Hepatocyte (in vitro differentiated cells): ENCODE results near the gene ADAM12. TPM values are rescaled to one million over a fixed set of nuclear protein-coding genes. Genes with fewer than 3 reads are reported as not detected.

Experiments
- DNase-seq: peaks from one replicate; pipeline ENCODE4 v3.0.0-alpha.2; 2016; ENCODE audit warnings: low spot score
- H2AFZ ChIP-seq: fragments of 200-600 bp; sonication (generic); 2 replicates; pipeline ENCODE4 v1.6.0; 2016; ENCODE audit warnings: antibody characterized with exemption, mild to moderate bottlenecking
- H3K27ac ChIP-seq: fragments of 200-600 bp; sonication (generic); 2 replicates; pipeline ENCODE4 v1.5.1; 2016; ENCODE audit warnings: mild to moderate bottlenecking
- H3K27me3 ChIP-seq: fragments of 200-600 bp; sonication (generic); 2 replicates; pipeline ENCODE4 v1.6.1; 2016
- H3K36me3 ChIP-seq: fragments of 200-600 bp; sonication (generic); replicated peaks from 2 replicates; pipeline ENCODE4 v1.5.1; 2016; ENCODE audit warnings: low read depth; ENCODE audit not compliant: insufficient read depth
- H3K4me1 ChIP-seq: fragments of 200-600 bp; sonication (generic); 2 replicates; pipeline ENCODE4 v1.5.1; 2016; ENCODE audit warnings: mild to moderate bottlenecking, moderate library complexity; ENCODE audit not compliant: insufficient read depth
- H3K4me2 ChIP-seq: fragments of 200-600 bp; sonication (generic); 2 replicates; pipeline ENCODE4 v1.6.0; 2016
- H3K4me3 ChIP-seq: fragments of 200-600 bp; sonication (generic); 2 replicates; pipeline ENCODE4 v1.5.1; 2016; ENCODE audit warnings: mild to moderate bottlenecking
- H3K79me2 ChIP-seq: fragments of 200-600 bp; sonication (generic); 2 replicates; pipeline ENCODE4 v1.6.0; 2017; ENCODE audit warnings: mild to moderate bottlenecking
- H3K9me2 ChIP-seq: fragments of 200-600 bp; sonication (generic); replicated peaks from 2 replicates; pipeline ENCODE4 v1.6.0; 2017; ENCODE audit warnings: mild to moderate bottlenecking; ENCODE audit not compliant: insufficient read depth
- H3K9me3 ChIP-seq: fragments of 200-600 bp; sonication (generic); 2 replicates; pipeline ENCODE4 v1.5.1; 2016; ENCODE audit warnings: low read depth, mild to moderate bottlenecking
- H4K20me1 ChIP-seq: fragments of 200-600 bp; sonication (generic); 2 replicates; pipeline ENCODE4 v1.6.0; 2016; ENCODE audit warnings: mild to moderate bottlenecking; ENCODE audit not compliant: insufficient read depth, poor library complexity, severe bottlenecking
- EZH2 ChIP-seq: fragments of 200-600 bp; sonication (generic); IDR thresholded peaks from 2 replicates; pipeline ENCODE4 v1.6.1; 2016; ENCODE audit warnings: antibody characterized with exemption, mild to moderate bottlenecking, borderline replicate concordance
- EZH2phosphoT487 ChIP-seq: fragments of 200-600 bp; sonication (generic); IDR thresholded peaks from one replicate; pipeline ENCODE4 v1.6.1; 2018; ENCODE audit warnings: antibody characterized with exemption, mild to moderate bottlenecking, low read depth, moderate library complexity; ENCODE audit not compliant: unreplicated experiment, severe bottlenecking
- WGBS: methylation state at CpG from one replicate; pipeline ENCODE4 v1.1.6; 2016; ENCODE audit warnings: low lambda C conversion rate; ENCODE audit errors: missing lambda C conversion rate; 5-methylcytosine and 5-hydroxymethylcytosine counted together
- polyA plus RNA-seq: library from polyadenylated mRNA; unstranded; fragments of >200 nt; fragmentation: Nextera tagmentation; extraction: Ambion mirVana; gene quantifications from 2 replicates; pipeline ENCODE4 v1.2.1, GENCODE V29; 2016
- total RNA-seq: library from RNA; depleted of rRNA; stranded (reverse); fragments of >200 nt; gene quantifications from 2 replicates; pipeline ENCODE4 v1.2.3, GENCODE V29; 2014
- TF ChIP-seq, protein P1 (sequence below): fragments of 200-600 bp; sonication (generic); IDR thresholded peaks from 2 replicates; pipeline ENCODE4 v1.5.1; 2016; ENCODE audit warnings: antibody characterized with exemption, mild to moderate bottlenecking; ENCODE audit not compliant: poor library complexity

Gene ADAM12, protein sequence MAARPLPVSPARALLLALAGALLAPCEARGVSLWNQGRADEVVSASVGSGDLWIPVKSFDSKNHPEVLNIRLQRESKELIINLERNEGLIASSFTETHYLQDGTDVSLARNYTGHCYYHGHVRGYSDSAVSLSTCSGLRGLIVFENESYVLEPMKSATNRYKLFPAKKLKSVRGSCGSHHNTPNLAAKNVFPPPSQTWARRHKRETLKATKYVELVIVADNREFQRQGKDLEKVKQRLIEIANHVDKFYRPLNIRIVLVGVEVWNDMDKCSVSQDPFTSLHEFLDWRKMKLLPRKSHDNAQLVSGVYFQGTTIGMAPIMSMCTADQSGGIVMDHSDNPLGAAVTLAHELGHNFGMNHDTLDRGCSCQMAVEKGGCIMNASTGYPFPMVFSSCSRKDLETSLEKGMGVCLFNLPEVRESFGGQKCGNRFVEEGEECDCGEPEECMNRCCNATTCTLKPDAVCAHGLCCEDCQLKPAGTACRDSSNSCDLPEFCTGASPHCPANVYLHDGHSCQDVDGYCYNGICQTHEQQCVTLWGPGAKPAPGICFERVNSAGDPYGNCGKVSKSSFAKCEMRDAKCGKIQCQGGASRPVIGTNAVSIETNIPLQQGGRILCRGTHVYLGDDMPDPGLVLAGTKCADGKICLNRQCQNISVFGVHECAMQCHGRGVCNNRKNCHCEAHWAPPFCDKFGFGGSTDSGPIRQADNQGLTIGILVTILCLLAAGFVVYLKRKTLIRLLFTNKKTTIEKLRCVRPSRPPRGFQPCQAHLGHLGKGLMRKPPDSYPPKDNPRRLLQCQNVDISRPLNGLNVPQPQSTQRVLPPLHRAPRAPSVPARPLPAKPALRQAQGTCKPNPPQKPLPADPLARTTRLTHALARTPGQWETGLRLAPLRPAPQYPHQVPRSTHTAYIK
- total RNA-seq = 8.1 and 11.3 TPM in 2 replicates
- polyA plus RNA-seq = 4.9 and 6.0 TPM in 2 replicates

DNA sequence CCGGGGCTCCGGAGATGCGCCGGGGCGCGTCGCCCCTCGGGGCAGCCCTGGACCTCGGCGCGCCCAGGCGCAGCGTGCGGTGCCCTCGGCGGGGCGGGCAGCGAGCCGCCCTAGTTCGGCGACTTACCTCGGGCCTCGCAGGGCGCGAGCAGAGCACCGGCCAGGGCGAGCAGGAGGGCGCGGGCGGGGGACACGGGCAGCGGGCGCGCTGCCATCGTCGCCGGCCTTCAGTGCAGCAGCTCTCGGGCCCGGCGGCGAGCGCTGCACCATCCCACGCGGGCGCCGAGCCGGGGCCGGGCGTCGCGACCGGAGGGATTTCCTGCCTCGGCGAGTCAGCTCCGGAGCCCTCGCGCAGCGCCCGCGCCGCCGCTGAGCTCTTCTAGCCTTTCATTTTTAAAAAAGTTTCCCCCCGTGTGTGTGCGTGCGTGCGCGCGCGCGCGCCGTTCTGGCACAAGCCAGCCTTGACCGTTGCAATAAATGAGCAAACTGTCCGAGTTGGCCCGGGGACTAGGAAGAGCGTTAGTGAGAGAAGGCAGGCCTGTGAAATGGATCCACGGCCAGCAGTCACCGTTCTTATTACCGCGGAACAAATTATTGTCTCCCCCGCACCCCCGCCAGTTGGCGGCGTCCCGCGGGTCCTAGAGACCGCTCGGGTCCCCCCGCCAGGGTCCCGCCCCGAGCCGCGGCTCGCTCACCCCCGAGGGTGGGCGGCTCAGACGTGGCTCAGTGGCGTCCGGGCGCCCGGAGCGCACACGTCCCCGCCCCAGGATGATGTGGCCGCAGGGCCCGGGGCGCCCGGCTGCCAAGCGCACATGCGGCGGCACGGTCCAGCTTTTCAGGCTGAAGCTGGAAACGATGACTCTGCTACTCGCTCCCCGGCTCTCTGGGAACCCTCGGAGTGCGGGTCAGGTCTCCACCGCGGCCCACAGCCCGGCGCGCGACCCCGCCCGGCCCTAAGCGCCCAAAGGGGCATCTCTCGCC, at the start of gene ADAM12:
Gene ADAM12 (minus strand): TSS at position 547 of the 981 bp plus-strand sequence. CDS start 332 bp downstream, at position 215.
- DNase-seq = peak; percentile 39
- no peaks in the 10 kb centered on the region for H3K4me1 ChIP-seq
- no peaks in the 10 kb centered on the region for H3K79me2 ChIP-seq
- peaks cover 37% of the 10 kb centered on the region for H3K27me3 ChIP-seq
- H3K4me2 ChIP-seq = peak within 1 kb of the TSS; percentile 84
- no peaks in the 10 kb centered on the region for H4K20me1 ChIP-seq
- H3K4me3 ChIP-seq = peak within 1 kb of the TSS; percentile 28
- H3K9me2 ChIP-seq = no peaks in the 10 kb centered on the region
- TF ChIP-seq, protein P1, sequence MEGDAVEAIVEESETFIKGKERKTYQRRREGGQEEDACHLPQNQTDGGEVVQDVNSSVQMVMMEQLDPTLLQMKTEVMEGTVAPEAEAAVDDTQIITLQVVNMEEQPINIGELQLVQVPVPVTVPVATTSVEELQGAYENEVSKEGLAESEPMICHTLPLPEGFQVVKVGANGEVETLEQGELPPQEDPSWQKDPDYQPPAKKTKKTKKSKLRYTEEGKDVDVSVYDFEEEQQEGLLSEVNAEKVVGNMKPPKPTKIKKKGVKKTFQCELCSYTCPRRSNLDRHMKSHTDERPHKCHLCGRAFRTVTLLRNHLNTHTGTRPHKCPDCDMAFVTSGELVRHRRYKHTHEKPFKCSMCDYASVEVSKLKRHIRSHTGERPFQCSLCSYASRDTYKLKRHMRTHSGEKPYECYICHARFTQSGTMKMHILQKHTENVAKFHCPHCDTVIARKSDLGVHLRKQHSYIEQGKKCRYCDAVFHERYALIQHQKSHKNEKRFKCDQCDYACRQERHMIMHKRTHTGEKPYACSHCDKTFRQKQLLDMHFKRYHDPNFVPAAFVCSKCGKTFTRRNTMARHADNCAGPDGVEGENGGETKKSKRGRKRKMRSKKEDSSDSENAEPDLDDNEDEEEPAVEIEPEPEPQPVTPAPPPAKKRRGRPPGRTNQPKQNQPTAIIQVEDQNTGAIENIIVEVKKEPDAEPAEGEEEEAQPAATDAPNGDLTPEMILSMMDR = no peak
- TF ChIP-seq EZH2phosphoT487 (no peak), EZH2 (no peak)
- H3K27ac ChIP-seq = no peak within 1 kb of the TSS
- no peaks in the 10 kb centered on the region for H3K9me3 ChIP-seq
- H2AFZ ChIP-seq = peak within 1 kb of the TSS; percentile 45
- WGBS = 3% methylated on average over 61 of the region's 127 CpGs
- no peaks in the 10 kb centered on the region for H3K36me3 ChIP-seq

DNA sequence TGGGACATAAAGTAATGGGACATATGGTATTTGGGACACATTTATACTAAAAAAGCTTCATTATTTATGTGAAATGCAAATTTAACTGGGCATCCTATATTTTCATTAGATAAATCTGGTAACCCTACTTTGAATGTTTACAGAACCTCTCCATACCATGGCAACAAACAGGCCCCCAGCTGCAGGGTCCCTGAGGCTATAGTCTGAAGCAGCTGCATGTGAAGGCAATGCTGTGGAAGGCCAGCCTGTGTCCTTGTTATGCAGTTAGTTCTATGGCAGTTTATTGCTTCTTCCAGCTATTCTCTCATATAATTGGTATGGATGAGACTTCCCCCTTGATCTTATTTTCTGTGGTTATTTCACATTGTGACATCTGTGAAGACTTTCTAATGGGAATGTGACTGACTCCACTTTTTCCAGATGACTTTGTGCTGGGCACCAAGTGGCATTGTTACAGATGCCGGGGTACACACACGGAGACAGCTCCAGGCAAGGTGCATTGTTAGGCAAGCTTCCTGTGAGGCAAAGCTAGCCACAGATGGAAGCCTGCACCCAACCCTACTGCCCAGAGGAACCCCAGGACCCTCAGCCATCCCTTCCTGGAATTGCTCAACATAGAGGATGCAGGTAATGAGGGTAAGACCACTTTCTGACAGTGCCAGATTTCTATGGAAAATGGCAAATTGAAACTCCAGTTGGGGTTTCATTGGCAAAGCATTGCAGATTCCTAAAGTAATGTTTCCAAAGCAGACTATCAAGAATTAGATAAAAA, 49.5 kb upstream of the ADAM12 start:
- Histone ChIP-seq H3K9me2 (no peaks in the 10 kb centered on the region), H2AFZ (no peak overlapping the region), H3K9me3 (no peaks in the 10 kb centered on the region), H3K4me1 (no peaks in the 10 kb centered on the region), H3K79me2 (no peaks in the 10 kb centered on the region), H3K27me3 (peaks cover 3% of the 10 kb centered on the region), H3K36me3 (no peaks in the 10 kb centered on the region), H3K4me2 (no peak overlapping the region), H3K4me3 (no peak overlapping the region), H3K27ac (no peak overlapping the region), H4K20me1 (no peaks in the 10 kb centered on the region)
- DNase-seq = no peak
- TF ChIP-seq EZH2 (no peak), EZH2phosphoT487 (no peak)
- TF ChIP-seq, protein P1 = no peak
- WGBS = 75% methylated on average over 2 of the region's 2 CpGs

DNA sequence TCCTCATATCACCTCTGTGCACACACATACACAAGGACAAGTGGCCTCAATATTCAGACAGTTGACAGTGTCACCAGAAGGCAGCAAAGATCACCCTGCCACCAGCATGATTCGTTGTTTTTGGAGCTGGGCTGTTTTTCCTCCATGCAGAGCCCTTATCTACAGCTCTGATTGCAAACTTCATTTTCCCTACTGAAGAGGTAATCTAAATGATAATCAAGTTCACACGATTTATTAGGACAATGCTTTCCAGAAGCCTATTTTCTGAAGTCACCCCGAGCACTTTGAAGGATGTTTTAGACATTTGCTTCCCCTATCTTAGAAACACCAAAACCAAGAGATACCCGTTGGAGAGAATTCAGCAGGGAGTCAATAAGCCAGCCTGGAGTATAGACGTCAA, 46.0 kb upstream of the ADAM12 start:
- Histone ChIP-seq H3K27ac (no peak overlapping the region), H3K9me3 (no peaks in the 10 kb centered on the region), H3K79me2 (no peaks in the 10 kb centered on the region), H3K36me3 (no peaks in the 10 kb centered on the region), H4K20me1 (no peaks in the 10 kb centered on the region), H3K27me3 (peaks cover 6% of the 10 kb centered on the region), H3K4me1 (no peaks in the 10 kb centered on the region), H3K9me2 (no peaks in the 10 kb centered on the region), H3K4me3 (no peak overlapping the region), H3K4me2 (no peak overlapping the region), H2AFZ (no peak overlapping the region)
- DNase-seq = no peak
- TF ChIP-seq, protein P1 = no peak
- no peak for TF ChIP-seq EZH2phosphoT487
- WGBS = 48% methylated on average over 5 of the region's 5 CpGs
